Lower lobe of right lung (tissue), 2 donors: ENCODE results near the gene SMIM24. TPM values are rescaled to one million over a fixed set of nuclear protein-coding genes. Genes with fewer than 3 reads are reported as not detected.
"Not testable (repeated sequence)": the region's sequence is repeated elsewhere in the genome, so short reads cannot be mapped to it uniquely, and the experiment has no call there.

Experiments
- ATAC-seq, 2 donors: fragments of 200-7000 bp; cut with Tn5 transposase; one replicate each; pipeline ENCODE4 v1.9.1; 2020 to 2022; ENCODE audit warnings: mild to moderate bottlenecking in 2 of 2, moderate library complexity in 2 of 2
- DNase-seq: peaks from one replicate; pipeline ENCODE4 v3.0.0-alpha.2; 2020
- H3K27ac ChIP-seq: fragments of 200-600 bp; one replicate; pipeline ENCODE4 v1.8.0; 2022
- H3K27me3 ChIP-seq: fragments of 200-600 bp; one replicate; pipeline ENCODE4 v1.8.0; 2022; ENCODE audit warnings: low read depth
- H3K36me3 ChIP-seq: fragments of 200-600 bp; one replicate; pipeline ENCODE4 v1.8.0; 2022; ENCODE audit warnings: mild to moderate bottlenecking
- H3K4me1 ChIP-seq: fragments of 200-600 bp; one replicate; pipeline ENCODE4 v1.8.0; 2022
- H3K4me3 ChIP-seq: fragments of 200-600 bp; one replicate; pipeline ENCODE4 v1.8.0; 2022; ENCODE audit warnings: mild to moderate bottlenecking
- H3K9me3 ChIP-seq: fragments of 200-600 bp; one replicate; pipeline ENCODE4 v1.8.0; 2022
- intact Hi-C: fragments of 100-400 bp; cut with DNase I; formaldehyde crosslinking; loops from one replicate; pipeline ENCODE4 v1.11.0; 2022
- total RNA-seq: library from RNA; stranded (reverse); fragmentation: NEBNext Ultra II Directional; extraction: Animal tissue kit (Norgen Biotek cat#: 25700); gene quantifications from one replicate; pipeline ENCODE4 v1.2.1, GENCODE V29; 2021
- TF ChIP-seq, protein P1 (sequence below): fragments of 200-600 bp; IDR thresholded peaks from one replicate; pipeline ENCODE4 v1.8.0; 2022; ENCODE audit warnings: antibody characterized with exemption, mild to moderate bottlenecking
- donor health status: DM: no; HTN: yes; CAD: no; lungs with severe emphysema.

SMIM24 gene
- total RNA-seq, 1 donor from 2014 or later: not detected

DNA sequence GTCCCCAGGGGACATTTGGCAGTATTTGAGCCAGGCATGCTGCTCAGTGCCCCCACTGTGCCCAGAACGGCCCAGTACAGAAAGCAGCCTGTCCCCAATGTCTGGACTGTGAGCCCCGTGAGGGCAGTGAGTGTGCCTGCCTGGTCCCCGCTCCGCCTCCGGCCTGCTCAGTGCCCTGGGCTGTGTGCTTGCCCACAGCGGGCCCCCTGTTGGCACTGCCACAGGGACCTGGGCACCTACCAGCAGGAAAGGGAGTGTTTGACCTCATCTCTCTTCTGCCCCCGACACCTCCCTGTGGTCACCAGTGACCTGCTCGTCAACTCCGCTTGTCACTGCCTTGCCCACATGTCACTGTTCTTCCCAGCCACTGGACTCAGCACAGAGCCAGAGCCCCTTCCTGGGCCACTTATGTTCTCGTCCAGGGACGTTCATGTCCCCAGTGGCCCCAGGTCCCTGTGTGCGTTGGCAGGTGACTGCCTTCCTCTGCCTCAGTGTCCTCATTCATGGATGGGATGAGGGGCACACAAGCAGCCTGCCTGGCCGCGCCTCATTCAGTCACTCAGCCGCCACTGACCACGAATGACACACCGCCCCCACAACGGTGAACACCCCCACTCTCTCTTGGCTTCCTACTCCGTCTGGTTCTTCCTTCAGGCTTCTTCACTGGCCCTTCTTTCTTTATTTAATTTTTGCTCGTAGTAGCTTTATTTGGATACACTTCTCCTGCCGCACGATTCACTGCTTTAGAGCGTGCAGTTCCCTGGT, 28.6 kb upstream of the SMIM24 start:
- TF ChIP-seq, protein P1, sequence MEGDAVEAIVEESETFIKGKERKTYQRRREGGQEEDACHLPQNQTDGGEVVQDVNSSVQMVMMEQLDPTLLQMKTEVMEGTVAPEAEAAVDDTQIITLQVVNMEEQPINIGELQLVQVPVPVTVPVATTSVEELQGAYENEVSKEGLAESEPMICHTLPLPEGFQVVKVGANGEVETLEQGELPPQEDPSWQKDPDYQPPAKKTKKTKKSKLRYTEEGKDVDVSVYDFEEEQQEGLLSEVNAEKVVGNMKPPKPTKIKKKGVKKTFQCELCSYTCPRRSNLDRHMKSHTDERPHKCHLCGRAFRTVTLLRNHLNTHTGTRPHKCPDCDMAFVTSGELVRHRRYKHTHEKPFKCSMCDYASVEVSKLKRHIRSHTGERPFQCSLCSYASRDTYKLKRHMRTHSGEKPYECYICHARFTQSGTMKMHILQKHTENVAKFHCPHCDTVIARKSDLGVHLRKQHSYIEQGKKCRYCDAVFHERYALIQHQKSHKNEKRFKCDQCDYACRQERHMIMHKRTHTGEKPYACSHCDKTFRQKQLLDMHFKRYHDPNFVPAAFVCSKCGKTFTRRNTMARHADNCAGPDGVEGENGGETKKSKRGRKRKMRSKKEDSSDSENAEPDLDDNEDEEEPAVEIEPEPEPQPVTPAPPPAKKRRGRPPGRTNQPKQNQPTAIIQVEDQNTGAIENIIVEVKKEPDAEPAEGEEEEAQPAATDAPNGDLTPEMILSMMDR: no peak
- intact Hi-C loops: no loop called here
- Histone ChIP-seq H3K4me3 (no peak overlapping the region), H3K27ac (no peak overlapping the region), H3K36me3 (peaks cover 33% of the 10 kb centered on the region), H3K27me3 (no peaks in the 10 kb centered on the region), H3K4me1 (peaks cover 16% of the 10 kb centered on the region), H3K9me3 (no peaks in the 10 kb centered on the region)
- no peak for ATAC-seq
- no peak for DNase-seq

DNA sequence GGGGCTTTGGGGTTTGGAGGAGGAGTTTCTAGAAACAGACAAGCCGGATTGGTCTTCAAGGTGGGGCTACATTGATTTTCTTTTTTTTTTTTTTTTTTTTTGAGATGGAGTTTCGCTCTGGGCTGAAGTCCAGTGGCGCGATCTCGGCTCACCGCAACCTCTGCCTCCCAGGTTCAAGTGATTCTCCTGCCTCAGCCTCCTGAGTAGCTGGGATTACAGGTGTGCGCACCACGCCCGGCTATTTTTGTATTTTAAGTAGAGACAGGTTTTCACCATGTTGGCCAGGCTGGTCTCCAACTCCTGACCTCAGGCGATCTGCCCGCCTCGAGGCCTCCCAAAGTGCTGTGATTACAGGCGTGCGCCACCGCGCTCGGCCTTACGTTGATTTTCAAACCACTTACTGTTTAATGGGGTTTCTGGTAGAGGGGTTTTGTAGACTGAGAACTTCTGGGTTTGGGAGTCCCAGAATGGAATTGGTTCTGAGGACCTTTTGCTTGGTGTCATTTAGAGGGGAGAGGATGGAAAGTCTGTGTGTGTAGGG, 27.9 kb upstream of the SMIM24 start:
- H3K4me3 ChIP-seq, H3K27me3 ChIP-seq, DNase-seq, H3K9me3 ChIP-seq, intact Hi-C loops, H3K27ac ChIP-seq, ATAC-seq: not testable (repeated sequence)
- Histone ChIP-seq H3K36me3 (peaks cover 33% of the 10 kb centered on the region), H3K4me1 (peaks cover 16% of the 10 kb centered on the region)

DNA sequence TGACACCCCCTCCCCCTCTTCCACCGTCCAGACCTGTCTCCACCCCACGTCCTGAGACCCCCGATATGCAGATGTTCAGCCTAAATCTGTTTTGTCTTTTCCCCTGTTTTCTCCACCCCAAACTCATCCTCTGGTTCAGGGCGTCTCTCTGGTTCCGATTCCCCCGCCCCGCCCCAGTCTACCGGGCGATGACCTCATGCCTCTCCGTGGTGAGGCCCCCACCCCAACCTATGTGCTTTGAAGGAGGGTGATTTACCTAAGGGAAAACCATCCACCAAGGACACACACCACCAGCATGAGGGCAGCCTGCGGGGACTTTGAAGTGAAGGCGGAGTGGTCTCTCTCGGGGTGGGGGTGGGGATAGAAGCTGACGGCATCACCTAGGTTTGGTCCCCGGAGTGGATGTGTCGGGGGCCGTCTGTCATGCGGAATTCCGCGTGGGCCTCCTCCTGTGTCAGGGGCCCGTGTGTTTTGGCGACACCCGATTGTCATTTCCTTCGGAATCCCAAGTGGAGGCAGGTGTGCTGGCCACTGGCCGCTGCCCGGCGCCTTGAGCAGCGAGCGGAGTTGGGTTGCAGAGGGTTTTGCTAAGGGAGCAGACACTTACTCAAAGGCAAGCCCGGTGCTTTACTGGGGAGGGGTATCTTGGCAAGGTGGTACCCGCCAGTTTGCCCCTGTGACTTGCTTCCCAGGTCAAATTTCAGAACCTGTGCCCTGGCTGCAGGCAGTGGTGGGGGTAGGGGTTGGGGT, 27.2 kb upstream of the SMIM24 start:
- TF ChIP-seq, protein P1: no peak
- no peak for DNase-seq

DNA sequence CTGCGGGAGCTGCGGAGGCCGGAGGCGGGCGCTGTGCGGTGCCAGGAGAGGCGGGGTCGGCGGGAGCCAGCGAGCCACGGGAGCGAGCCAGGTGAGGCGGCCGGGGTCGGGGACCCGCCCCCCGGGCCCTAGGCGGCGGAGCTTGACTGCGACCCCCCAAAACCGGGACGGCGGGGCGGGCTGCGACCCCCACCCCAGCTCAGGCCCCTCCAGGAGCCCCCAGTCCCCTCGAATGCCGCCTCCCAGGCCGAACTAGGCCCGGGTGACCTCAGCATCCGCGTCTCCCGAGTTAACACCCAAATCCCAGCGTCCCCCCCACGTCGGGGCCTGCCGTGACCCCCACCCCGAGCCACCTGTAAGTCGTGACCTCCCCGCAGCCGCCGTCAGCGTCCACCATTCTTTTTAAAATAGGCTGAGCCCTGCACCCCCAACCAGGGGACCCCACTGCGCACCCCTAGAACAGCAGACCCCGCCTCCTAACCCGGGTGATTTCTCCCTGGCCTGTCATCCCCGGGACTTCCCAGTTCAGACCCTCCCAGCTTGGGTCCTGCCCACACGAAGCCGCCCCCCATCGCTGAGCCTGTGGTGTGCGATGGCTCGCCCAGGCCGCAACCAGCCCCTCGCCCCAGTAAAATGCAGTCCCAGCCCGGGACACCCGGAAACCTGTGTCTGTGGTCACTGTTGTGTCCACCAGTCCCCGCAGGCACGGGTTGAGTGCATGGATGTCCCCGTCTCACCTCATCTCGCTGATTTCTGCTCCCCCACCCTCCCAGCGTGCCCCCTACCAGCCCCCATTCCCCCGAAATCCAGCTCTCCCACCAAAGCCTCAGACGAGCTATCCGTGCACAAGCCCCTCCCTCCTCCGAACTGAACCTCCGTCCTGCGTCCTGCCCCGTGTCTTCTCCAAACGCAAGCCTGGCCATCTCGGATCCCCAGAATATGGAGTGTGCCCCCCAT, 26.3 kb upstream of the SMIM24 start:
- intact Hi-C loops: no loop called here
- H3K4me3 ChIP-seq: peak overlapping the region; percentile 87
- TF ChIP-seq, protein P1: no peak
- ATAC-seq: peak; percentile 1 to 3
- no peaks in the 10 kb centered on the region for H3K9me3 ChIP-seq
- peaks cover 16% of the 10 kb centered on the region for H3K4me1 ChIP-seq
- H3K27me3 ChIP-seq: no peaks in the 10 kb centered on the region
- peak; percentile 69 for DNase-seq
- peak overlapping the region; percentile 88 for H3K27ac ChIP-seq
- peaks cover 27% of the 10 kb centered on the region for H3K36me3 ChIP-seq

More for the DNA sequence above, 27.2 kb upstream of the SMIM24 start:
- Histone ChIP-seq H3K36me3 (peaks cover 33% of the 10 kb centered on the region), H3K4me1 (peaks cover 16% of the 10 kb centered on the region), H3K4me3 (peak overlapping the region; percentile 87), H3K9me3 (no peaks in the 10 kb centered on the region), H3K27me3 (no peaks in the 10 kb centered on the region), H3K27ac (peak overlapping the region; percentile 6)
- ATAC-seq: no peak
- intact Hi-C loops: no loop called here

DNA sequence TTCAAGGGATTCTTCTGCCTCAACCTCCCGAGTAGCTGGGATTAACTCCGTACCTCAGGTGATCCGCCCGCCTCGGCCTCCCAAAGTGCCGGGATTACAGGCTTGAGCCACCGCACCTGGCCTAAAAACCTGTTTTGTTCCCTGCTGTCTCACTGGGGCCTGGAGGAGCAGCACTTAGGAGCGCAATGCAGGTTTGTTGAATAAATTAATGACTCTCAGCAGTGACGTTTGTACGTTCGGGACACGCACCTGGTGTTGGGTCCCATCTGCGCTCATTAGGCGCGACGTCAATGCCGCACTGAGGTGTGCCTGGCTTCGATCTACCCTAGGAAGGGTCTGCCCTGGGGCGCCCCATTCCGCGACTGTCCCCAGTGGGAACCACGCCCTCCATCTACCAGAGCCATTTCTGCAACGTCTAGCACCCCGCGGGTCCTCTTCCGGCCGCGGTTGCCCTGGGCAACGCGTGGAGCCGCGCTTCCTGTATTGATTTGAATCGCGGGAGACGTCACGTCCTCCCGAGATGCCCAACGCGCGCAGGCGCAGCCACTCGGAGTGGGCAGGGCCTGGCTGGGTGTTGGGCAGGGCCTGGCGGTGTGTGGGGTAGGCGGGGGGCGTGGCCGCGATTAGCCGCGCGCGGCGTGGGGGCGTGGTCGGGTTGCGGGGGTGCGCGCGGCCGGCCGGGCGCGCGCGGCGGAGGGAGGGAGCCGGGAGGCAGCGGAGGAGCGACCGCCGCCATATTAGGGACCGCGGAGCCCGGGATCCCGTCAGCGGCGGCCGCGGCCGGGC, 25.5 kb upstream of the SMIM24 start, which contains the start of gene FZR1:
TSS of gene FZR1 (plus strand) at position 714 of the 786 bp plus-strand sequence. CDS start 16,679 bp downstream, outside the sequence.
- peak within 1 kb of the TSS; percentile 88 for H3K27ac ChIP-seq
- ATAC-seq: peak; percentile 97 to 98
- intact Hi-C loops: no loop called here

More for the DNA sequence above, 25.5 kb upstream of the SMIM24 start, which contains the start of gene FZR1:
- peaks cover 20% of the 10 kb centered on the region for H3K4me1 ChIP-seq
- no peaks in the 10 kb centered on the region for H3K27me3 ChIP-seq
- H3K36me3 ChIP-seq: peaks cover 18% of the 10 kb centered on the region
- H3K9me3 ChIP-seq: no peaks in the 10 kb centered on the region
- H3K4me3 ChIP-seq: peak within 1 kb of the TSS; percentile 87
- DNase-seq: peak; percentile 99
- TF ChIP-seq, protein P1: peak; percentile 7
